Dermis microvascular lymphatic vessel endothelial cell (primary cell): ENCODE data around the gene SOHLH2. TPM values are rescaled to one million over a fixed set of nuclear protein-coding genes. Genes with fewer than 3 reads are reported as not detected.

Experiments used
- DNase-seq, 2 donors: peaks; one replicate each; pipeline versions ENCODE4 v3.0.0 to v3.0.0-alpha.2; 2010; ENCODE audit warnings: low read depth in 2 of 2
- total RNA-seq: library from RNA; depleted of rRNA; stranded (reverse); fragments of >200 nt; gene quantifications from 2 replicates; pipeline ENCODE4 v1.2.1, GENCODE V29; 2014

Gene SOHLH2
- total RNA-seq, 1 donor from 2014 or later: not detected

- no peak for DNase-seq
Observed at GRCh38 chr13:36188441-36188840, 25.9 kb downstream of the SOHLH2 start.

GRCh38 chr13:36183901-36184300, 30.5 kb downstream of the SOHLH2 start:
- no peak for DNase-seq

- no peak for DNase-seq
Observed at GRCh38 chr13:36175621-36176020, 38.7 kb downstream of the SOHLH2 start.

GRCh38 chr13:36174923-36175322, 39.4 kb downstream of the SOHLH2 start:
- no peak for DNase-seq

GRCh38 chr13:36173571-36174322, 40.6 kb downstream of the SOHLH2 start:
- DNase-seq: no peak

GRCh38 chr13:36166046-36166445, 48.3 kb downstream of the SOHLH2 start:
- DNase-seq: no peak

GRCh38 chr13:36163809-36164308, 50.5 kb downstream of the SOHLH2 start:
- DNase-seq: no peak

GRCh38 chr13:36163286-36163685, 51.1 kb downstream of the SOHLH2 start:
- DNase-seq: no peak

GRCh38 chr13:36160297-36160696, 54.1 kb downstream of the SOHLH2 start:
- DNase-seq: no peak

GRCh38 chr13:36158611-36159010, 55.7 kb downstream of the SOHLH2 start:
- DNase-seq: no peak

- DNase-seq: no peak
Observed at GRCh38 chr13:36157480-36157879, 56.9 kb downstream of the SOHLH2 start.

GRCh38 chr13:36154567-36155291, 59.6 kb downstream of the SOHLH2 start:
- DNase-seq: no peak

- DNase-seq: no peak
Observed at GRCh38 chr13:36151591-36151990, 62.8 kb downstream of the SOHLH2 start.

- no peak for DNase-seq
Observed at GRCh38 chr13:36148446-36148845, 65.9 kb downstream of the SOHLH2 start.

GRCh38 chr13:36147330-36147729, 67.0 kb downstream of the SOHLH2 start:
- DNase-seq: no peak

- DNase-seq: no peak
Observed at GRCh38 chr13:36146511-36147269, 67.7 kb downstream of the SOHLH2 start.

GRCh38 chr13:36143738-36144137, 70.6 kb downstream of the SOHLH2 start:
- no peak for DNase-seq

GRCh38 chr13:36142735-36143134, 71.6 kb downstream of the SOHLH2 start:
- no peak for DNase-seq

- DNase-seq: no peak
Observed at GRCh38 chr13:36135876-36136275, 78.5 kb downstream of the SOHLH2 start.

- no peak for DNase-seq
Observed at GRCh38 chr13:36134632-36135031, 79.7 kb downstream of the SOHLH2 start.

- DNase-seq: no peak
Observed at GRCh38 chr13:36133950-36134626, 80.3 kb downstream of the SOHLH2 start.

- DNase-seq: no peak
Observed at GRCh38 chr13:36132376-36132775, 82.0 kb downstream of the SOHLH2 start.
